T-cell (primary cell): ENCODE results near the gene MRPL41. TPM values are rescaled to one million over a fixed set of nuclear protein-coding genes. Genes with fewer than 3 reads are reported as not detected.
A peak's percentile ranks its signal among the peaks of the same experiment; 100 is the strongest.

Experiments used
- ATAC-seq, 4 experiments: fragments of 200-7000 bp in 3 of 4; fragments of 150-1000 bp in 1 of 4; cut with Tn5 transposase; replicated peaks in 1 of 4; 1 replicate in 3 of 4; 2 replicates in 1 of 4; pipeline ENCODE4 v1.10.0; 2021; ENCODE audit warnings: moderate library complexity in 3 of 4, mild to moderate bottlenecking in 2 of 4, moderate number of reproducible peaks in 1 of 4
- CTCF ChIA-PET, 2 donors: fragments of 300-600 bp; sonication (Branson Sonifier 250); formaldehyde crosslinking; loops; one replicate each; lab custom pipeline; 2022; ENCODE audit warnings: antibody characterized with exemption in 2 of 2; lab: Charles Lee
- POLR2A ChIA-PET, 2 donors: fragments of 300-600 bp; sonication (Branson Sonifier 250); formaldehyde crosslinking; loops; one replicate each; lab custom pipeline; 2022; ENCODE audit warnings: antibody characterized with exemption in 2 of 2; lab: Charles Lee
- DNase-seq, 35 experiments: peaks; one replicate each; pipeline versions ENCODE4 v3.0.0 to v3.0.0-alpha.2; 2013 to 2023
- H3K27ac ChIP-seq: one replicate; pipeline ENCODE4 v1.5.1; 2013; ENCODE audit warnings: low read length
- H3K27me3 ChIP-seq, 2 experiments: replicated peaks in 1 of 2; 1 replicate in 1 of 2; 2 replicates in 1 of 2; pipeline versions ENCODE4 v1.6.1 to v1.7.0; 2013; ENCODE audit warnings: low read length in 1 of 2, mixed read lengths in 1 of 2; ENCODE audit not compliant: control insufficient read depth in 2 of 2, insufficient read depth in 2 of 2; ENCODE audit errors: extremely low read depth in 1 of 2
- H3K36me3 ChIP-seq, 2 donors: 1 replicate in 1 of 2; 2 replicates in 1 of 2; pipeline versions ENCODE4 v1.6.1 to v1.7.0; 2013; ENCODE audit warnings: low read length in 1 of 2; ENCODE audit not compliant: control insufficient read depth in 2 of 2, insufficient read depth in 1 of 2; ENCODE audit errors: extremely low read depth in 1 of 2
- H3K4me1 ChIP-seq, 2 experiments: 1 replicate in 1 of 2; 2 replicates in 1 of 2; pipeline versions ENCODE4 v1.6.1 to v1.7.0; 2013; ENCODE audit warnings: low read length in 2 of 2, mixed read lengths in 1 of 2; ENCODE audit not compliant: insufficient read depth in 2 of 2, control insufficient read depth in 1 of 2; ENCODE audit errors: extremely low read depth in 1 of 2
- H3K4me3 ChIP-seq, 2 donors: 1 replicate in 1 of 2; 2 replicates in 1 of 2; pipeline versions ENCODE4 v1.5.1 to v1.7.0; 2013; ENCODE audit warnings: mild to moderate bottlenecking in 2 of 2, low read length in 1 of 2, moderate library complexity in 1 of 2; ENCODE audit not compliant: control insufficient read depth in 1 of 2; ENCODE audit errors: extremely low read depth in 1 of 2
- H3K9me3 ChIP-seq: 2 replicates; pipeline ENCODE4 v1.7.0; 2013
- H3K27ac Mint-ChIP-seq, 2 donors: one replicate each; pipeline ENCODE4 v1.8.0; 2020 to 2021; ENCODE audit warnings: mild to moderate bottlenecking in 2 of 2, mixed read lengths in 2 of 2
- H3K27me3 Mint-ChIP-seq, 2 donors: one replicate each; pipeline ENCODE4 v1.8.0; 2021 to 2022; ENCODE audit warnings: mixed read lengths in 2 of 2
- H3K36me3 Mint-ChIP-seq: one replicate; pipeline ENCODE4 v1.8.0; 2021; ENCODE audit warnings: mixed read lengths
- H3K4me1 Mint-ChIP-seq, 3 donors: one replicate each; pipeline ENCODE4 v1.8.0; 2020 to 2022; ENCODE audit warnings: mixed read lengths in 3 of 3, mild to moderate bottlenecking in 1 of 3
- H3K4me3 Mint-ChIP-seq, 3 donors: one replicate each; pipeline ENCODE4 v1.8.0; 2020 to 2022; ENCODE audit warnings: mild to moderate bottlenecking in 3 of 3, mixed read lengths in 3 of 3, moderate library complexity in 3 of 3
- H3K9me3 Mint-ChIP-seq, 3 donors: one replicate each; pipeline ENCODE4 v1.8.0; 2020 to 2022; ENCODE audit warnings: mixed read lengths in 3 of 3
- WGBS: methylation state at CpG from one replicate; pipeline ENCODE4 v1.1.5; 2013; ENCODE audit warnings: missing lambda C conversion rate; ENCODE audit not compliant: insufficient coverage; 5-methylcytosine and 5-hydroxymethylcytosine counted together
- total RNA-seq, 35 experiments: library from RNA in 6 of 35; stranded (reverse) in 6 of 35; fragments of 120-200 nt in 1 of 35; gene quantifications; one replicate each; pipeline versions ENCODE4 v1.2.1 to v1.2.4 and lab custom pipeline; 2013 to 2026

The MRPL41 gene
- 100 to 1,000 TPM in 2 of 5 donors, 10 to 100 TPM in 3; 33.0 to 158 (median 85.4) TPM for total RNA-seq
- 23.3 TPM for total RNA-seq (2013)
- 12.7 to 59.3 (median 24.9) reads per million in 29 experiments for total RNA-seq (lab: John Stamatoyannopoulos, UW)

GRCh38 chr9:137551264-137552021, at the start of gene MRPL41:
MRPL41 (plus strand) TSS chr9:137551879; CDS start chr9:137552082, 203 bp downstream.
- Histone ChIP-seq H3K27ac (peak within 1 kb of the TSS; percentile 54), H3K9me3 (no peaks in the 10 kb centered on the region), H3K4me1 (peaks cover 8 to 23% of the 10 kb centered on the region in 2 experiments), H3K36me3 (peaks cover 8 to 11% of the 10 kb centered on the region in 2 donors), H3K4me3 (peak within 1 kb of the TSS; percentile 65 to 75), H3K27me3 (peaks cover 0 to 2% of the 10 kb centered on the region in 2 experiments)
- peak within 1 kb of the TSS; percentile 83 to 94 (median 86) for H3K4me3 Mint-ChIP-seq
- peak within 1 kb of the TSS; percentile 87 to 90 for H3K27ac Mint-ChIP-seq
- under 1% methylated on average over 87 of the region's 106 CpGs for WGBS
- ATAC-seq: peak; percentile 84 to 92 (median 92)
- DNase-seq: peak; percentile 75 to 95 (median 84)
- peaks cover 24 to 34% (median 27%) of the 10 kb centered on the region in 3 donors for H3K4me1 Mint-ChIP-seq
- CTCF ChIA-PET: interaction anchor here (0.6 to 0.8 kb wide), 3 partner anchors 21 to 1120 kb away, joined by 3 to 4 read pairs (median 4); partner anchors contain the start of genes EXD3 (in 1 of the 2) and NOXA1 (in 1 of the 2)
- H3K36me3 Mint-ChIP-seq: peaks cover 14% of the 10 kb centered on the region
- no peaks in the 10 kb centered on the region for H3K9me3 Mint-ChIP-seq
- no peaks in the 10 kb centered on the region for H3K27me3 Mint-ChIP-seq
- POLR2A ChIA-PET: interaction anchor here (0.6 kb wide), 2 partner anchors 14 to 77 kb away, joined by 5 to 9 read pairs; no protein-coding TSS in a partner anchor

- Mint-ChIP-seq H3K4me1 (peaks cover 0 to 24% (median 1%) of the 10 kb centered on the region in 3 donors), H3K27ac (no peak overlapping the region), H3K4me3 (peak overlapping the region in 1 of 3 donors; percentile 22), H3K27me3 (no peaks in the 10 kb centered on the region), H3K36me3 (peaks cover 3% of the 10 kb centered on the region), H3K9me3 (no peaks in the 10 kb centered on the region)
- Histone ChIP-seq H3K4me3 (no peak overlapping the region), H3K4me1 (no peaks in the 10 kb centered on the region), H3K27me3 (no peaks in the 10 kb centered on the region), H3K9me3 (no peaks in the 10 kb centered on the region), H3K36me3 (no peaks in the 10 kb centered on the region), H3K27ac (no peak overlapping the region)
- ATAC-seq: no peak
- 100% methylated on average over 2 of the region's 36 CpGs for WGBS
- DNase-seq: peak in 1 of 35 experiments; percentile 16
- POLR2A ChIA-PET: no interaction called here
- CTCF ChIA-PET: no interaction called here
Observed at GRCh38 chr9:137502008-137502911, 49.4 kb upstream of the MRPL41 start.

- H3K4me1 ChIP-seq: no peaks in the 10 kb centered on the region
- ATAC-seq (no peak), DNase-seq (no peak)
- H3K27ac ChIP-seq: no peak overlapping the region
- H3K36me3 Mint-ChIP-seq: peaks cover 3% of the 10 kb centered on the region
- H3K4me3 ChIP-seq: no peak overlapping the region
- WGBS: 100% methylated on average over 5 of the region's 7 CpGs
- H3K9me3 Mint-ChIP-seq: no peaks in the 10 kb centered on the region
- ChIA-PET CTCF (no interaction called here), POLR2A (no interaction called here)
- no peaks in the 10 kb centered on the region for H3K27me3 Mint-ChIP-seq
- H3K36me3 ChIP-seq: no peaks in the 10 kb centered on the region
- no peak overlapping the region for H3K4me3 Mint-ChIP-seq
- no peak overlapping the region for H3K27ac Mint-ChIP-seq
- no peaks in the 10 kb centered on the region for H3K27me3 ChIP-seq
- H3K4me1 Mint-ChIP-seq: peaks cover 0 to 24% (median 1%) of the 10 kb centered on the region in 3 donors
- H3K9me3 ChIP-seq: no peaks in the 10 kb centered on the region
Observed at GRCh38 chr9:137504432-137504777, 47.3 kb upstream of the MRPL41 start.

DNA sequence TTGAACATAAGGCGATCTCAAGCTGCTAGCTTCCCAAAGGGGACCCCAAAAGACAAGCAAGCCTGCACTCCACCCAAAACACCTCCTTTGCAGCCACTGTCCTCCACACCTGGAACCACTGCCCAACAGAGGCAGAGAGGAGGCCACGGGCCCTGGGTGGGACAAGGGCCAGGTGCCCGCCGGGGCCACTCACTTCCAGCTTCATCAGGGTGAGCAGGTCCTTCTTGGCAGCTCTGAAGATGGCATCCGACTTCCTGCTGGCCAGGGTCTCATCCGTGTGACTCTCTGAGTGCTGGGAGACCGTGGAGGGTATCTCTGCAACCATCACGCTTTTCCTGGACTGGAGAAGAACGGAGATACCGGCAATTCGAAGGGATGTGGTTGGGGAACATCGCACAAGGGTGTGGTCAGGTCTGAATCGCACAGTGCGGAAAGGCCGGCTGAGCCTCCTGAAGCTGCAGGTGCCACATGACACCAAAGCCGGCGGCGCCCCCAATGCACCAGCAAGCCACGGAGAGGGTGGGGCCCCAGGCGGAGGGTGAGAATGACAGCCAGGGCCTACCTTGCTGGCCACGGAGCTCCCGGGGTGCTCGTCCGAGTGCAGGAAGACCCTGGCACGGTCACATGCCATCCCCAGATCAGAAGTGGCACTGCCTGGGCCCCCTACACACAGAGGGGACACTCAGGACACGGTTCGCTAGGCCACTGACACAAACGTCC, 46.1 kb upstream of the MRPL41 start:
- Histone ChIP-seq H3K4me3 (no peak overlapping the region), H3K27me3 (no peaks in the 10 kb centered on the region), H3K4me1 (no peaks in the 10 kb centered on the region), H3K36me3 (no peaks in the 10 kb centered on the region), H3K9me3 (no peaks in the 10 kb centered on the region), H3K27ac (no peak overlapping the region)
- CTCF ChIA-PET: no interaction called here
- Mint-ChIP-seq H3K27me3 (no peaks in the 10 kb centered on the region), H3K9me3 (no peaks in the 10 kb centered on the region), H3K4me1 (peaks cover 0 to 24% (median 1%) of the 10 kb centered on the region in 3 donors), H3K27ac (no peak overlapping the region), H3K36me3 (peaks cover 3% of the 10 kb centered on the region), H3K4me3 (no peak overlapping the region)
- 92% methylated on average over 28 of the region's 28 CpGs for WGBS
- DNase-seq (no peak), ATAC-seq (no peak)
- POLR2A ChIA-PET: no interaction called here

GRCh38 chr9:137506274-137506673, 45.4 kb upstream of the MRPL41 start:
- 97% methylated on average over 10 of the region's 15 CpGs for WGBS
- POLR2A ChIA-PET: no interaction called here

More at GRCh38 chr9:137506274-137506673, 45.4 kb upstream of the MRPL41 start:
- H3K9me3 Mint-ChIP-seq: no peaks in the 10 kb centered on the region
- peaks cover 0 to 24% (median 1%) of the 10 kb centered on the region in 3 donors for H3K4me1 Mint-ChIP-seq
- H3K27ac Mint-ChIP-seq: no peak overlapping the region
- Histone ChIP-seq H3K27me3 (no peaks in the 10 kb centered on the region), H3K9me3 (no peaks in the 10 kb centered on the region), H3K4me3 (no peak overlapping the region), H3K36me3 (no peaks in the 10 kb centered on the region), H3K27ac (no peak overlapping the region), H3K4me1 (no peaks in the 10 kb centered on the region)
- CTCF ChIA-PET: no interaction called here
- ATAC-seq: no peak
- no peaks in the 10 kb centered on the region for H3K27me3 Mint-ChIP-seq
- H3K4me3 Mint-ChIP-seq: no peak overlapping the region
- peaks cover 3% of the 10 kb centered on the region for H3K36me3 Mint-ChIP-seq
- no peak for DNase-seq
